Keratinocyte (primary cell): Measurements from ENCODE around the gene RTKN2.

Source experiments
- EZH2 ChIP-seq: IDR thresholded peaks from one replicate; pipeline ENCODE4 v1.6.1; 2012; ENCODE audit warnings: inconsistent platforms, mild to moderate bottlenecking, low read length, moderate library complexity
- TF ChIP-seq, protein P1 (sequence below), 3 experiments: IDR thresholded peaks in 1 of 3; conservative IDR thresholded peaks in 1 of 3; optimal IDR thresholded peaks in 1 of 3; 2 replicates in 2 of 3; 3 replicates in 1 of 3; pipeline versions ENCODE3 to v1.5.1; 2011; ENCODE audit warnings: low read length in 3 of 3, mild to moderate bottlenecking in 3 of 3, moderate library complexity in 2 of 3, control low read depth in 1 of 3, inconsistent platforms in 1 of 3; ENCODE audit not compliant: insufficient read depth in 2 of 3; ENCODE audit errors: extremely low read depth in 1 of 3

DNA sequence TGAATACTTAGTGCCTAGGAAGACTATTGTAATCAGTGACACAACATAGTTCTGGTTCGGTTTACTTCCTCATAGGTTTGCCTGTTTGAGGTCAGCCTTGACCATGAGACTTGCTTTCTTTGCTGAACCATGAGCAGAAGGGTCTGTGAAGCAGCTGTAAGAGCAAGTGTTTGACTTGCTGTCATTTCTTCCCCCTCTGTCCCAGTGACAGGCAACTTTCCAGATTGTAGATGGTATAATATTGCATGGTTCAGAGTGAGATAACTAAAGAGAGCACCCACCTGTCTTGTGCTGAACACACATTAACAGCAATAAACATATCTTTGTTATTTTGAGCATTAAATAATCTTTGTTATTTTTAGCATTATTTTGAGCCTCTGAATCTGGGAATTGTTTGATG, 9.3 kb upstream of the RTKN2 start:
- TF ChIP-seq, protein P1, sequence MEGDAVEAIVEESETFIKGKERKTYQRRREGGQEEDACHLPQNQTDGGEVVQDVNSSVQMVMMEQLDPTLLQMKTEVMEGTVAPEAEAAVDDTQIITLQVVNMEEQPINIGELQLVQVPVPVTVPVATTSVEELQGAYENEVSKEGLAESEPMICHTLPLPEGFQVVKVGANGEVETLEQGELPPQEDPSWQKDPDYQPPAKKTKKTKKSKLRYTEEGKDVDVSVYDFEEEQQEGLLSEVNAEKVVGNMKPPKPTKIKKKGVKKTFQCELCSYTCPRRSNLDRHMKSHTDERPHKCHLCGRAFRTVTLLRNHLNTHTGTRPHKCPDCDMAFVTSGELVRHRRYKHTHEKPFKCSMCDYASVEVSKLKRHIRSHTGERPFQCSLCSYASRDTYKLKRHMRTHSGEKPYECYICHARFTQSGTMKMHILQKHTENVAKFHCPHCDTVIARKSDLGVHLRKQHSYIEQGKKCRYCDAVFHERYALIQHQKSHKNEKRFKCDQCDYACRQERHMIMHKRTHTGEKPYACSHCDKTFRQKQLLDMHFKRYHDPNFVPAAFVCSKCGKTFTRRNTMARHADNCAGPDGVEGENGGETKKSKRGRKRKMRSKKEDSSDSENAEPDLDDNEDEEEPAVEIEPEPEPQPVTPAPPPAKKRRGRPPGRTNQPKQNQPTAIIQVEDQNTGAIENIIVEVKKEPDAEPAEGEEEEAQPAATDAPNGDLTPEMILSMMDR (optimal IDR thresholded peaks at IDR 0.05 in 1 of 3, IDR thresholded peaks at IDR 0.05 in 1 of 3, conservative IDR thresholded peaks at IDR 0.05 in 1 of 3; ENCODE audit: extremely low read depth in 1 of 3, insufficient read depth in 2 of 3, low read length in 3 of 3): no peak
- no peak for TF ChIP-seq EZH2
